Stimulated activated CD8-positive, alpha-beta memory T cell treated with anti-CD3 and anti-CD28 coated beads, Interleukin-12 subunit alpha, Interleukin-12 subunit beta, amount 100 ng/mL, for 24 hours (primary cell): Measurements from ENCODE around the gene MACROH2A2.

ENCODE experiments used
- DNase-seq: peaks from one replicate; pipeline ENCODE4 v3.0.0-alpha.2; 2020; ENCODE audit errors: extremely low read depth

The MACROH2A2 gene

DNA sequence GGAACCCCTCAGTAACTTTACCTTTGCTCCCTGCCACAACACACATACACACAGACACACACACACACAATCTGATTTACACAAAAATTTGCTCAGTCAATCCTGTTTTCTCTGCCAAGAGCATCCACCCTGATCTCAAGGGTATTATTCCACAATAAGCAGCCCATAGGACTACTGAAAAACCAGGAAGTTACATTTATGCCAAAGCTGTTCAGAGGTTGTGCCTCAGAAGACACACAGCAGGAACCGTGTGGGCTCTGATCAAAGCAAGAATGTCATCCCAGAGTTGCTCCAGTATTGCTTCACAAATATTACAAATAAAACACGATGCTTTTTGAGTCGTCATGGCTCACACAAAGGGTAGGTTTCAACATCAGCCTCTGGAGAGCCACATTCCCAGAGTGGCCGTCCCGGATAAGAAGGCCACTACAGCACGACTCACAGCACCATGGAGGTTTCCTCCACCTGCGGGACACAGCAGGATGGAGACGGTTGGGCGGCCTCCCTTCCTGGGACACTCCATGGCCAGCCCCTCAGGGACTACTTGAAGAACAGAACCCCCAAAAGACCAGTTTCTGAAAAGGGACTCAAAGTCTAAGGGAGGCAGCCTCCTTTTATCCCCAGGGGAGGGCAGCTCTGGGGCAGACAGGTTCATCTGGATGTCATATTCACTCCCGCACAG is 78.4 kb downstream of the MACROH2A2 start:
- no peak for DNase-seq

DNA sequence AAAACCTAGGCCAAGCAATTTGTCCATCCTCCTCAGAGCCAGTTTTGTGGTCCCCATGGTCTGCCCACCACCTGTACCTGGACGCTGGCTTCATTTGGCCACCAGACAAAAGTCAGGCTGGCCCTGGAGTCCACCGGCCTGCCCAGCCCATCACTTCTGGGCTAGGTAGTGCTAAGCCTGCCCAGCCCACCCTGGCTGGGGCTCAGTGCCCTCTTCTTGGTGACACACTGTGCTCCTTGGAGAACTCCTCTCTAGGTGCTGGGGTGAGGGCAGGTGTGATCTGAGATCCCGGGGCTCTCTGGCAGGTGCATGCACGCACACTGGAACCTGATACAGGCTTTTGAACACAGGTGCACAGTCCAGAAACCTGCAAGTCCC is 78.9 kb downstream of the MACROH2A2 start:
- DNase-seq: no peak

DNA sequence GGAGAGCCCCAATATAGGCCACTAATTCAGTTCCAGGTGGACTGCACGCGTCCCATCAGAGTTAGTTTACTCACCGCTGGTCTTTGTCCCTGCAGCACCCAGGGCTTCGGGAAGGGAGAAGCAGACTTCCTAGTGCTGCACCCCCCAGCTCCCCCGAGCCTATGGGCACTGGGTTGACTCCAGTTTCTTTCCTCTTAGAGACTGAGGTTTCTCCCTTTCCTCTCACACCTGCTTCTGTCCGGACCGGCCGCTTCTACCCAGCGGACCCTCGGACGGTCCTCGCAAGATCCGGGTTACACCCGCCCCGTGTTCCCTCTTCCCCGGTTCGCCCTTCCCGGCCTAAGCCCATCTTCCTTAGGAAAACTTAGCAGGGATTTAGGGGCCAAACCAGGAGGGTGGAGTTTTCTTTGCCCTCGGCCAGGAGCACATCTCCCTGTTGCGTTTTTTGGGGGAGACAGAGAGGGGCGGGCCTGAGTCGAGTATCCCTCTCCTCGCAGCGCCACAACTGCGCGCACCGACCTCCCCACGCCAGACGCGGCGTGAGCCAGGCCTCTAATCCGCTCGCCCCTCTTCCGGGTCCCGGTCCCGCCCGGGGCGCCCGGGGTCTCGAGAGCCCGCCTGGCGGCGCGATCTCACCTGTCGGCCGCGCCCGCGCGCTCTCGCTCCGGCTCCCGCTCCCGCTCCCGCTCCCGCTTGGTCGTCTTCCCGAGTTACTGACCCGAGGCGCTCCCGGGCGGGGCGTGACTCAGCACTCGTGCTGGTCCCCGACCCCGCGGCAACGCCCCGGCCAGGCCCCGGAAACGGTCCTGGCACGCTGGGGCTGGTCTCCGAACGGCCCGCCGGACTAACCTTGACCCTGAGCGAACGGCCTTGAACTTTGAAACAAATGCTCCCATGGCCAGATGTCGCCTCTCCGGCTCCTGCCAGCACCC is 79.7 kb downstream of the MACROH2A2 start, which contains the start of gene AIFM2:
Gene AIFM2 (minus strand): TSS at position 728 of the 932 bp plus-strand sequence. CDS start 8,741 bp downstream, outside the sequence.
- DNase-seq: no peak

DNA sequence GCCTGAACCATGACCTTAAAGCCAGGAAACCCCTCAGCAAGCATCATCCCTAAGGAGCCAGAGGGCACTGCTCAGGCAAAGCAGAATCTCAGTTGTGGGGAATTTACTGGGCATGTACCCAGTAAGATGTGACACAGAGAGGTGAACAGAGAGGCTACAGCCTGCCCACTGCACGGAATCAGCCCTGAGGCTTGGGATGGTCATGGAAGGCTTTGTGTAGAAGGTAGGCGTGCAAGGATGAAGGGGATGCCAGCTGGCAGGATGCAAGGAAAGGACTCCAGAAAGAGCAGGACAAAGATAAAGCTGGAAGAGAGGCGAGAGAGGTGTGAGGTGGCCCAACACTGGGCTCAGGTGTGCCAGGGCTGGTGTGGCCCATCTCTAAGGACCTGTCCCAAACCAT is 82.4 kb downstream of the MACROH2A2 start:
- no peak for DNase-seq

DNA sequence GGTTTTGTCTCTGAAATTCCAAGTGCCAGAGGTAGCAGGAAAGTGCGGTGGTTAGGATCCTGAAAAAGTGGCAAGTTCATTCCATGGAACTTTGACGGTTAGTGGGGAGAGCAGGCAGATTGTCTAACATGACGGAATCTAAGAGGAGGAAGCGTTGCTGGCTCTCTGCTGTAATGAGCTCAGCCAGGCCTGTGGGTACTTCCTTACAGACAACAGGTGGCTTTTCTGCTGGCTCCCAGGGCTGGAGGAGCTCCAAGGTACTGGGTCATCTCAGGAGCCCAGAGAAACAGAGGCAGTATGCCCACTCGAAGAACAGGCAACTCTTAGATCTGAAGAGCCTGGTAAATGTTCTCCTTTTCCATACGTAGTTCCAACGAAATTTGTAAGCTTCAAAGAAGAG is 83.0 kb downstream of the MACROH2A2 start:
- no peak for DNase-seq

DNA sequence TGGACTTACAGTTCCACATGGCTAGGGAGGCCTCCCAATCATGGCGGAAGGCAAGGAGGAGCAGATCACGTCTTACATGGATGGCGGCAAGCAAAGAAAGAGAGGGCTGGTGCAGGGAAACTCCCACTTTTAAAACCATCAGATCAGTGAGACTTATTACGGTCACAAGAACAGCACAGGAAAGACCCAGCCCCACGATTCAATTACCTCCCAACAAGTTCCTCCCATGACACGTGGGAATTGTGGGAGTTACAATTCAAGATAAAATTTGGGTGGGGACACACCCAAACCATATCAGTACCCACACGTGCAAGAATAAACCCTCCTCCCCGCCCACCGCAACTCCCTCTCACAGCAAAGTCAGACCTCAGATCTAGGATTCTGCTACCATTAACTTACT is 84.5 kb downstream of the MACROH2A2 start:
- DNase-seq: no peak

DNA sequence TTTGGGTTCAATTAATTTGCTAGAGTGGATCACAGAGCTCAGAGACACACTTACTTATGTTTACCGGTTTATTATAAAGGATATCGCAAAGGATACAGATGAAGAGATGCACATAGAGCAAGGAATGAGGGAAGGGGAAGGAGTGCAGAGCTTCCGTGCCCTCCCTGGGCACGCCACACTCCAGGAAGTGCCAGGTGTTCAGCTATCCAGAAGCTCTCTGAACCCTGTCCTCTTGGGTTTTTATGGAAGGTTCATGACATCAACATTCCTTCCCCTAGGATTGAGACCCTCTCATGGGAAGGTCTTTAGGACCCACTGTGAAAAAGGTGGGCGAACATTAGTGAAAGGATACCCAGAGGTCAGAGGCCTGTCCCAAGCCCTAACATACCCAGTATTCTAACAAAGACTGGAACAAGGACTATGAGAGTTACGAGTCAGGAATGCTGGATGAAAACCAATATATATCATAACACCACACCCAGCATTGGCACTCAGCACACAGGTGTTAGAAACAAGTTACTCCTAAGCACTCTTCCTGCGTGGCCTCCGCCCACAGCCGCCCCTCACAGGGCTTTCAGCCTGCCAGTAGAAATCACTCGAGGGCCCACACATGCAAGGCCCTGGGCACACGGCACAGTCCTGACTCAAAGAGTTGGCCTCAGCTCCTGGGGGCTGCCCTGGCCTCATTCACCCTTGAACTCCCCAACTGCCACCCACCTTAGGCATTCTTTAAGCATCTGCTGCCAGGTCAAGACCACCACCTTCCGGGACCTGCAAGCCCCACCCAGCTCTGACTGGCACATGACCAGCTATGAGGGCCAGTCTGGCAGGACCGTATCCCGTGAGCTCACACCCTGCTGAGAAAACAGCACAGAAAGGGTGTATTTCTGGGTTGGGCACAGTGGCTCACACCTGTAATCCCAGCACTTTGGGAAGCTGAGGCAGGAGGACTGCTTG is 85.6 kb downstream of the MACROH2A2 start:
- DNase-seq: no peak

DNA sequence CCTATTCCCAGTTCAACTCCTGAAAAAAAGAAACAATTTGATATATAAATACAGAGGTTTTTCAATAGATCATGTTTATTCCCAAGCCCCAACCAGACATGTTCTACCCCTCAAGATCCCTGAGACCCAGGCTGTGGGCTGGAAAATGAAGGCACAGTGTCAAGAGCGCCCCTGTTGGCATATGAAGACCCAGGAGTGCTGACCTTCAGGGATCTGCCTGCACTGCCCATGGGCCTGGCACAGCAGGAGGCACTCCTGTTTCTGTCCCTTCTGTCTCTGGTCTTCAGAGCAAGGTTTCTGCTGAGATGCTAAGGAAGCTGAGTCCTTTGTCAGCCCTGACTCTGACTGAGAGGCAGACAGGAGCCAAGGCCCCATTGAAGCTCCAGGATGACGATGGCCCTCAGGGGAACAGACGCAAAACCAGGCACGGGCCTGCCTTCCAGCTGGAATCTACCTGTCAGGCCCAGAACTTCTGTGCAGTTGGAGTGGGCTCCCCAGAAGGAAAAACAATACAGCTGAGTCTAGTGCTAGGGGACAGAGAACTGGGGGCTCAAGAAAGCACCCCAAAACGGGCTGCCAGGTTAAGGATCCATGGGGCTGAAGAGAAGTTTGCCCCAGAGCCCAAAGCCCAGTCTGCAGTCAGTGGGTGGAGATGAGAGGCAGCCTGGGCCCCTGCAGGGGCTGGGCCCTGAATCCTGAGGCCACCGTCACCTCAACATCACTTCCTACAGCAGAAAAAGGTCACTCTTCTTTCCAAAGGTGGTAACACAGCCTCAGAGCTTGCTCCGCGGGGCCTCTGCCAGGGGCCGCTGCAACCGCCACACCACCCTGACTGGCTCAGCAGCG is 86.7 kb downstream of the MACROH2A2 start:
- DNase-seq: no peak

DNA sequence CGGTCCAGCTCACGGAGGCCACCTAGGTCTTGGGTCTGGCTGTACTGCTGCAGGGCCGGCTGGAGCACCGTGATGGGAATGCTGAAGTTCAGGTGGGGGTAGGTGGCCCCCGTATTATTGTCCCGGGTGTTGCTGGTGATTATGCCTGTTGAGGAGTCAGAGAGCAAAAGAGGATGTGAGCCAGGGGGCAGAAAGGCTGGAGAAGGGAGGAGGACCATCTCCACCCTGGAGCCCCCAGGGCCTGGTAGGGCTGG is 87.3 kb downstream of the MACROH2A2 start:
- no peak for DNase-seq

DNA sequence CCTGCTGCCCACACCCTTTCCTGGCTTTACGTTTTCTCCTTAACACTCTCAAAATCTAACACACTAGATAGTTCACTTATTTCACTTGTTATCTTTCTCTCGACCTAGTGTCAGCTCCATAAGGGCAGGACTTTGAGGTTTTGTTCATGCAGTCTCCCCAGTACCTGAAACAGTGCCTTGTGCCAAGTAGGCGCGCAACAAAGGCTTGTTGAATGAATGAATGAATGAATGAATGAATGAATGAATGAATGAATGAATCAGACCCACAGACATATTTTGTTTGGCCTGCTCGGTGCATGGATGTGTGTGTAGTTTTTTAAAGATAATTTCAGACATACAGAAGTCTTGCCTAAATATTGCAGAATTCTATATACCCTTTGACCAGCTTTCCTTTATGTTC is 87.7 kb downstream of the MACROH2A2 start:
- no peak for DNase-seq

DNA sequence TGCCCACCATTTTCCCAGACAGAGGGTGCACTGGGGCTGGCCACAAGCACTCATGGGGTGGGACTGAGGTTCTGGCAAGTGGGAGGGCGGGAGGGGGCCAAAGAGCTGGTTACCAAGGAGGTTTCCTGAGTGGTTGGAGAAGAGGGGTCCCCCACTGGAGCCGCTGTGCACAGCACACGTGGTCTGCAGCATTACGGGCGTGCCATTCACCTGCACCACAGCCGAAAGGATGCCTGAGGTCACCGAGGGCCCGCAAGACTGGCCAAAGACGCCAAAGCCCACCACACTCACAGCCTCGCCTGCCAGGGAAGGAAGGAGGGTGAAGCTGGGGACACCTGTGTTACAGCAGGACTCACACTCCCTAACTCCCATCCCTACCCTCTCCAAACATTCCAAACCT is 89.9 kb downstream of the MACROH2A2 start:
- no peak for DNase-seq

DNA sequence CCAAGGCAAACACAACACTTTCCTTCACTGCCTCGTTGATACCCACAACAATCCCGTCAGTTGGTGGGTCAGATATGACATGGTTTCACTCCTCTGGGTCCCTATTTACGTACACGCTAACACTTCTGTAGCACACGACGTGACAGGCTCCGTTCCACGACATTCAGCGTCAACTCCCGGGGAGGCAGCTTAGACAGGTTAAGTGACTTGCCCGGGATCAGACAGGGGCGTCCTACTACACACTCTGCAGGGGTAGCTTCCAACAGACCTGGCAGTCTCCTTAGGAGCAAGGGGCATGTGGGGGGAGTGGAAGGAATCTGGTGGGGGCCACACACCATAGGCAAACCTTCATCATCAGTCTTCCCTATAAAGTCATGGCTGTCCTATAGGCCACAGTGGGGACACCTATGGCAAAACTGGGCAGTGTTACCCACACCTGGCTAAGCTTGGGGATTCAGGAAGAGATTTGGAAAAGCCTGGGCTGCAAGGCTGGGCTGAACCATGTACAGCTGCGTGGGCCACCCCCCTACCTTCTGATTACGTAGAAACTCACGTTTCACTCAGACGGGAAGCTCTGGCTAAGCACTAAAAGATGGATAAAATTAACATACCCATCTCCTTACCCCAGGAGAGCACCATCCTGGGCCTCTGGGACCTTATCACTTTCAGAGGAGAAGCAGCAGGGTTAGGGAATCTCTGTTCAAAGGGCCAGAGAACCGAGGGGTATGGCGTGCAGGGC is 91.9 kb downstream of the MACROH2A2 start:
- no peak for DNase-seq

DNA sequence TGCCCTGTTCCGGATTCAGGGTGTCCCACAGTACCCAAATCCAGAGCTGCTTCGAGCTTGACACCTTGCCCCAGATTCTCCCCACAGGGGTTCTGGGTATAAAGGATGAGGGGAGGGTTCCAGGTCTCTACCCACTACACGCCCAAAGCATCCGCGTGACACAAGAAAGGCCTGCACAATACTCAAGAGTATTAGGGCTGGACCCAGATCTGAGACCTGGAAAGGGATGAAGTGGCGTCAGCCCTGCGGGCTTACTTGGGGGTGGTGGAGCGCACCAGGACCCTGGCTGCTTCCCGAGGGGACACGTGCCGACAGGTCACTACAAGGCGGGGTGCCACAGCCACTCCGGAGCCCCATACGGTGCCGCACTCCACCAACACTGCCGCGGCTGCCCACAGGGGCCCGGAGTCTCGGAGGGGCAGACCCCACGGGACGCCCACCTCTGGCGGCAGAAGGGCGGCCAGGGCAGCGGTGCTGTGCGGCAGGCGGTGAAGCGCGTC is 92.6 kb downstream of the MACROH2A2 start:
- DNase-seq: no peak

DNA sequence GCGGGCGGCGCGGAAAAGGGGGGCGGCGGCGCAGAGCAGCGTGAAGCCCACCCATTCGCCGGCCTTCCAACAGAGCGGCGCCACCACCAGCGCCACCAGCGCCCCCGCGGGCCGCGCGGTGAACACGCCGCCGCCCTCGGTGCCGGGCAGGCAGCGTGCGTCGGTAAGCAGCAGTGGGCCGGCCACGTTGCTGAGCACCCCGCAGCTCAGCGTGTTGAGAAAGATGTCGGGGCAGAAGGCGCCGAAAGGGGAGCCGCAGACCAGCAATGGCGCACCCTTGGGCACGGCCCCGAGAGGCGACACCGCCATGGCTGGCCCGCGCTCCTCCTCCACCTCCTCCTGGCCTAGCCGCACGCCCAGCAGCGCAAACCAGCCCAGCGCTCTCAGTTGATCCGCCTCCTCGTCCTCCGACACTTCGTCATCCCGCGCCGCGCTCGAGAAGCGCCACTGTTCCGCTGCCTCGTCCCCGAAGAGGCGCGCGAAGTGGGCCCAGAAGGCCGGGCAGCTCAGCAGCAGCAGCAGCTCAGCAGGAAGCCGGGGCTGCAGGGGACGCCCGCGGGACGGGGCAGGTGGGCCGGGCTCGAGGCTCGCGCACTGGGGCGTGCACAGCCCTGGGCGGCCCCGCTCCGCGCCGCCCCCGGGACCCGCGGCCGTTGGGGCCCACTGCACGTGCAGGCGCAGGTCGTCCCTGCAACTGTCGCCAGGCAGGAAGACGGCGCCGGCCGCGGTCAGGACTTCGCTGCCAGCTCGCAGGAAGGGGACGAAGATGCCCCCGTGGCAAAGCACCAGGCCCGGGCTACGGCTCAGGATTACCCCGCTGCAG is 93.2 kb downstream of the MACROH2A2 start:
- DNase-seq: peak; percentile 36

DNA sequence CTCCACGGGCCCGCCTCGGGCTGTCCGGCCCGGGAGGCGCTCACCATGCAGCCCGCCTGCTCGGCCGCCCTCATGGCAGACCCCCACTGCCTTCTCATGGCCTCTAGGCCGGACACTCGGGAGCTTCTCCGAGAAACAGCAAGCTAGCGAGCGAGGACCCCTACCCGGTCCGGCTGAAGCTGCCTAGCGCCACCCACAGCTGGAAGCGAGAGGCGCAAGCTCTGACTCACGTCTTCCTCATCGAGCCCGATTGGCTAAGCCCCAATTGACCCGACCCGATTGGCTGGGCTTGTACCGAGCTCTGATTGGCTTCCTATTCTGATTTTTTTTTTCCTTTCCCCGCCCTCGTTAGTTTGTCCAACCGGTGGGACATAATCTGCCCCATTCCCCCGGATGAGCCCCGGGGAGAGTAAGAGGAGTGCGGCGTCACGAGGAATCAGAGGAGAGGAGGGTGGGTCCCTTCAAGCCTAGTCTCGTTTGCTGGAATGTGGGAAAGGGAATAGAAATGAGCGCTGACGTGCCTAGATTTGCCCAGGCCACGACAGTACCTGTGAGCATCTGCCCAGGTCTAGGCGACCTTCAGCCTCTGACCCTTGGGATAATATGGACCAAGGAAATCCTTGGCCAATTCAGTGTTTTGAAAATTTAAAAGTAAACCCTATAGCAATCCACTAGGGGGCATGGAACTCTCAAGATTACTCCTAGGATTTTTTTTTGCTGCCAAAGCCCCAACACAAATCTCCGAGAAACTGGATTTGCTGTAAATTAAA is 94.0 kb downstream of the MACROH2A2 start, which contains the start of gene TYSND1:
Gene TYSND1 (minus strand): TSS at position 212 of the 770 bp plus-strand sequence. CDS start 114 bp downstream, at position 98.
- DNase-seq: peak; percentile 83

DNA sequence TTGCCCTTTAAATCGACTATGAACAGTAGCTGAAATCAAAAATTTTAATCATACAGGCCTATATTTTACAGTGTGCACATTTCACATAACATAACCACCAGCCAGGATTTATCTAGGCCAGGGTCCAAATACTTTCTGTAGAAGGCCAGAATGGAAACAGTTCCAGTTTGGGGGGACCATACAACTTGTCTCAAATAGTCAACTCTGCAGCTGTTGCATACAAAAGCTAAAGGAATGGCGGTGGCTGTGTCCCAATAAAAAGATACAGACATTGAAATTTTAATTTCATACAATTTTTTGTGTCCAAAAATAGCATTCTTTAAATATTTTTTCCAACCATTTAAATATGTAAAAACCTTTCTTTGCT is 94.6 kb downstream of the MACROH2A2 start:
- DNase-seq: no peak

DNA sequence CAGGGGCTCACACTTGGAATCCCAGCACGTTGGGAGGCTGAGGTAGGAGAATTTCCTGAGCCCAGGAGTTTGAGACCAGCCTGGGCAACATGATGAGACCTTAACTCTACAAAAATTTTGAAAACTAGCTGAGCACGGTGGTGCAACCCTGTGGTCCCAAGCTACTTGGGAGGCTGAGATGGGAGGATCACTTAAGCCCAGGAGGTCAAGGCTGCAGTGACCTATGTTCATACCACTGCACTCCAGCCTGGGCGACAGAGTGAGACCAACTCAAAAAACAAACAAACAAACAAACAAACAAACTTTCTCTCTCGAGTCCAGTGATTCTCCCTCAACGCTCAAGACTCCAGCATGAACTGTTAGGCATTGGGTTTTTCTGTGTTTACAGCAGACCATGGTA is 95.9 kb downstream of the MACROH2A2 start:
- DNase-seq: no peak

DNA sequence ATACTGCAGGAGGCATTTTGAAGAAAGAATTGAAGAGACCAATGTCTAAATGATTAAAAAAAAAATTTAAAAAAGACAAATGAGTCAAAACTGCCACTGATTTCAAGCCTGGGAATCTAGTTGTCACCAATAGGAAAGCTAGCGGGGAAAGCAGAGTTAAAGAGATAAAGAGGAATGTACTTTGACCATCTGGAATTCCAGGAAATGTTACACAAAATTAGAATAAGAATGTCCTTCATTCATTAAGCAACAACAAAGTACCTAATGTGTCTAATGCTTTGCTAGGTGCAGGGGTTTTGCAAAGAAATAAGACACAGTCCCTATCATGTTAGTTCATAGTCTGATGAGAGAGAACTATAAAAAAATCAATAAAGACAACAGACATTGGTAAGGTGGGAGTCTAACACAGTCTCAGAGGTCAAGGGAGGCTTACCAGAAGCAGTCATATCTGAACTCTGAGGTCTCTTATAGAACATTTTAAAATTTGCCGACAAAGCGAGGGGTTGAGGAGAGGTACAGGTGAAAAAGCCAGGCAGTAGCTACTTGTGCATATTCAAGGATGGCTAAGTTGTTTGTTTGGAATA is 102.7 kb downstream of the MACROH2A2 start:
- DNase-seq: no peak
